Smooth muscle cell (in vitro differentiated cells): ENCODE results near the gene CBX4. TPM values are rescaled to one million over a fixed set of nuclear protein-coding genes. Genes with fewer than 3 reads are reported as not detected.

Experiments used
- DNase-seq: peaks from one replicate; lab custom pipeline; 2025; ENCODE audit not compliant: unreplicated experiment; lab: John Stamatoyannopoulos, UW
- H2AFZ ChIP-seq: fragments of 200-600 bp; sonication (generic); 2 replicates; pipeline ENCODE4 v1.6.0; 2016; ENCODE audit warnings: antibody characterized with exemption, low read depth, mild to moderate bottlenecking
- H3F3A ChIP-seq: fragments of 200-600 bp; sonication (generic); 2 replicates; pipeline ENCODE4 v1.6.0; 2017; ENCODE audit warnings: antibody characterized with exemption, low read depth
- H3K27ac ChIP-seq: fragments of 200-600 bp; sonication (generic); 2 replicates; pipeline ENCODE4 v1.5.1; 2016; ENCODE audit warnings: low read depth, mild to moderate bottlenecking
- H3K27me3 ChIP-seq: fragments of 200-600 bp; sonication (generic); 2 replicates; pipeline ENCODE4 v1.6.1; 2016; ENCODE audit warnings: low read depth, mild to moderate bottlenecking
- H3K36me3 ChIP-seq: fragments of 200-600 bp; sonication (generic); 2 replicates; pipeline ENCODE4 v1.5.1; 2016; ENCODE audit warnings: low read depth
- H3K4me1 ChIP-seq: fragments of 200-600 bp; sonication (generic); 2 replicates; pipeline ENCODE4 v1.5.1; 2016; ENCODE audit warnings: low read depth
- H3K4me2 ChIP-seq: fragments of 200-600 bp; sonication (generic); 2 replicates; pipeline ENCODE4 v1.6.0; 2016; ENCODE audit warnings: mild to moderate bottlenecking
- H3K4me3 ChIP-seq: fragments of 200-600 bp; sonication (generic); 2 replicates; pipeline ENCODE4 v1.5.1; 2016; ENCODE audit warnings: mild to moderate bottlenecking
- H3K79me2 ChIP-seq: fragments of 200-600 bp; sonication (generic); 2 replicates; pipeline ENCODE4 v1.6.0; 2016; ENCODE audit warnings: low read depth, mild to moderate bottlenecking
- H3K9ac ChIP-seq: fragments of 200-600 bp; sonication (generic); 2 replicates; pipeline ENCODE4 v1.6.0; 2016; ENCODE audit warnings: low read depth
- H3K9me3 ChIP-seq: fragments of 200-600 bp; sonication (generic); replicated peaks from 2 replicates; pipeline ENCODE4 v1.5.1; 2016; ENCODE audit warnings: low read depth
- H4K20me1 ChIP-seq: fragments of 200-600 bp; sonication (generic); 2 replicates; pipeline ENCODE4 v1.6.0; 2016; ENCODE audit warnings: low read depth
- CTCF ChIP-seq: fragments of 200-600 bp; sonication (generic); IDR thresholded peaks from 2 replicates; pipeline ENCODE4 v1.5.1; 2017; ENCODE audit warnings: borderline replicate concordance, mild to moderate bottlenecking, antibody characterized with exemption; ENCODE audit not compliant: insufficient read depth, poor library complexity, severe bottlenecking
- WGBS: methylation state at CpG from one replicate; pipeline ENCODE4 v1.1.7; 2016; ENCODE audit warnings: low lambda C conversion rate; 5-methylcytosine and 5-hydroxymethylcytosine counted together
- polyA plus RNA-seq: library from polyadenylated mRNA; unstranded; fragments of >200 nt; fragmentation: Nextera tagmentation; extraction: Ambion mirVana; gene quantifications from 2 replicates; pipeline ENCODE4 v1.2.1, GENCODE V29; 2016
- total RNA-seq: library from RNA; depleted of rRNA; stranded (reverse); fragments of >200 nt; gene quantifications from 2 replicates; pipeline ENCODE4 v1.2.3, GENCODE V29; 2014

The CBX4 gene
- total and polyA plus RNA-seq, 2 experiments from 2014 or later = 17.4 to 44.6 TPM

- H4K20me1 ChIP-seq = no peaks in the 10 kb centered on the region
- H2AFZ ChIP-seq = no peak overlapping the region
- H3F3A ChIP-seq = peaks cover 13% of the 10 kb centered on the region
- no peak overlapping the region for H3K4me3 ChIP-seq
- H3K36me3 ChIP-seq = no peaks in the 10 kb centered on the region
- WGBS = 27% methylated on average over 11 of the region's 11 CpGs
- H3K9ac ChIP-seq = no peak overlapping the region
- no peak overlapping the region for H3K27ac ChIP-seq
- TF ChIP-seq CTCF = no peak
- DNase-seq = no peak
- H3K79me2 ChIP-seq = no peaks in the 10 kb centered on the region
- peaks cover 95% of the 10 kb centered on the region for H3K27me3 ChIP-seq
- peaks cover 43% of the 10 kb centered on the region for H3K4me1 ChIP-seq
- H3K4me2 ChIP-seq = peak overlapping the region; percentile 44
- H3K9me3 ChIP-seq = no peaks in the 10 kb centered on the region
Measured at GRCh38 chr17:79802039-79802735, 37.1 kb downstream of the CBX4 start.

- H2AFZ ChIP-seq = no peak overlapping the region
- H3K9me3 ChIP-seq = no peaks in the 10 kb centered on the region
- H3K4me2 ChIP-seq = peak overlapping the region; percentile 69
- no peak for DNase-seq
- H3K27ac ChIP-seq = no peak overlapping the region
- peaks cover 13% of the 10 kb centered on the region for H3F3A ChIP-seq
- H3K4me1 ChIP-seq = peaks cover 43% of the 10 kb centered on the region
- H4K20me1 ChIP-seq = no peaks in the 10 kb centered on the region
- no peaks in the 10 kb centered on the region for H3K36me3 ChIP-seq
- peaks cover 87% of the 10 kb centered on the region for H3K27me3 ChIP-seq
- H3K4me3 ChIP-seq = peak overlapping the region; percentile 19
- 5% methylated on average over 50 of the region's 52 CpGs for WGBS
- H3K9ac ChIP-seq = no peak overlapping the region
- H3K79me2 ChIP-seq = no peaks in the 10 kb centered on the region
- TF ChIP-seq CTCF = no peak
Measured at GRCh38 chr17:79801156-79802038, 37.8 kb downstream of the CBX4 start.

GRCh38 chr17:79800325-79801155 is 38.7 kb downstream of the CBX4 start:
- Histone ChIP-seq H3F3A (peaks cover 13% of the 10 kb centered on the region), H3K79me2 (no peaks in the 10 kb centered on the region), H3K4me2 (peak overlapping the region; percentile 69), H3K9me3 (no peaks in the 10 kb centered on the region), H3K4me3 (peak overlapping the region; percentile 19), H4K20me1 (peaks cover 6% of the 10 kb centered on the region), H3K36me3 (no peaks in the 10 kb centered on the region), H2AFZ (no peak overlapping the region), H3K27me3 (peaks cover 79% of the 10 kb centered on the region), H3K9ac (no peak overlapping the region), H3K4me1 (peaks cover 51% of the 10 kb centered on the region), H3K27ac (no peak overlapping the region)
- 1% methylated on average over 37 of the region's 44 CpGs for WGBS
- DNase-seq = no peak
- no peak for TF ChIP-seq CTCF
